Esophagus squamous epithelium (tissue), 4 donors: Measurements from ENCODE around the gene ZNF8.

ENCODE experiments used
- CTCF ChIP-seq, 6 experiments: fragments of 450-650 bp in 4 of 6; fragments of 200-600 bp in 2 of 6; sonication (generic) in 2 of 6; IDR thresholded peaks; one replicate each; pipeline ENCODE4 v1.5.1; 2016 to 2019; ENCODE audit warnings: antibody characterized with exemption in 6 of 6, mild to moderate bottlenecking in 4 of 6, moderate library complexity in 4 of 6
- POLR2A ChIP-seq, 4 donors: fragments of 450-650 bp; IDR thresholded peaks; one replicate each; pipeline ENCODE4 v1.6.1; 2017; ENCODE audit warnings: antibody characterized with exemption in 4 of 4, mild to moderate bottlenecking in 4 of 4, moderate library complexity in 3 of 4

DNA sequence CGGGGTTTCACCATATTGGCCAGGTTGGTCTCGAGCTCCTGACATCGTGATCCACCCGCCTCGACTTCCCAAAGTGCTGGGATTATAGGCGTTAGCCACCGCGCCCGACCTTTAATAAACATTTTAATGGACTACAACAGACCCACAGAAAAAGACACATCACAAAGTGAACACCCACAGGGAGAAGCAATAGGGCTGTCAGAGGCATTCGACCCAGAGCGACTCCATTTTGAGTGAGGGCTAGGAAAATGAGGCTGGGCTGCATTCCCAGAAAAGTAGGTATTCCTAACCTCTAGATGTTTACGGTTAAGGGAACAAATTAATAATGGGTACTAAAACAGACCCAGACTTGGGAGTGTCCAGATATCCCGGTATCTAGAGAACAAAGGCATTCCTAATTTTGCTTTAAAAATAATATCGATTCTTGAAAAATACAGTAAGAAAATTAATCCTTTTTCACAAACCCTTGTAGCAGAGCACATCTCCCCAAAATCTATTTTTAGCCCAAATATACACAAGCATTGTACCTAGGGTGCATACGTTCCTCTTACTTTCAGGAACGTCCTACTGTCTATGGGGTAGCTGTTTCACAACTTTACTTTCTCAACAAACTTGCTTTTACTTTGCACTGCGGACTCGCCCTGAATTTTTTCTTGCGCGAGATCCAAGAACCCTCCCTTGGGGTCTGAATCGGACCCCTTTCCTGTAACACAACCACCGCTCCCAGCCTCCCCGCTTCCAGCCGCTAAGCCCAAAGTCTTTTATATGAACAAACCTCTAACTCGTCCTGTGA, 811 bp upstream of the ZNF8 start:
- TF ChIP-seq CTCF (IDR thresholded peaks at IDR 0.05), result no peak
- TF ChIP-seq POLR2A (IDR thresholded peaks at IDR 0.05), result no peak
